Heart left ventricle (tissue), 16 donors: Measurements from ENCODE around the gene OR52A5. TPM values are rescaled to one million over a fixed set of nuclear protein-coding genes. Genes with fewer than 3 reads are reported as not detected.

ENCODE experiments used
- ATAC-seq, 4 donors: fragments of 200-7000 bp; cut with Tn5 transposase; one replicate each; pipeline ENCODE4 v1.9.1; 2020 to 2022; ENCODE audit warnings: moderate library complexity in 4 of 4, mild to moderate bottlenecking in 3 of 4, moderate number of reproducible peaks in 1 of 4
- DNase-seq, 5 donors: peaks; one replicate each; pipeline ENCODE4 v3.0.0-alpha.2; 2020
- H3K27ac ChIP-seq, 12 donors: fragments of 200-600 bp; sonication (generic) in 4 of 12; one replicate each; pipeline versions ENCODE4 v1.5.0 to v1.8.0; 2016 to 2022; ENCODE audit warnings: mild to moderate bottlenecking in 2 of 12
- H3K27me3 ChIP-seq, 9 donors: fragments of 200-600 bp; sonication (generic) in 2 of 9; one replicate each; pipeline versions ENCODE4 v1.5.1 to v1.8.0; 2016 to 2022; ENCODE audit warnings: mild to moderate bottlenecking in 3 of 9
- H3K36me3 ChIP-seq, 9 donors: fragments of 200-600 bp; sonication (generic) in 2 of 9; one replicate each; pipeline versions ENCODE4 v1.5.0 to v1.8.0; 2018 to 2022; ENCODE audit warnings: mild to moderate bottlenecking in 2 of 9
- H3K4me1 ChIP-seq, 12 donors: fragments of 200-600 bp; sonication (generic) in 4 of 12; one replicate each; pipeline versions ENCODE4 v1.5.0 to v1.8.0; 2016 to 2022; ENCODE audit warnings: mild to moderate bottlenecking in 3 of 12
- H3K4me3 ChIP-seq, 12 donors: fragments of 200-600 bp; sonication (generic) in 4 of 12; one replicate each; pipeline versions ENCODE4 v1.5.0 to v1.8.0; 2017 to 2022; ENCODE audit warnings: mild to moderate bottlenecking in 9 of 12, moderate library complexity in 4 of 12
- H3K9me3 ChIP-seq, 12 donors: fragments of 200-600 bp; sonication (generic) in 4 of 12; one replicate each; pipeline versions ENCODE4 v1.5.0 to v1.8.0; 2016 to 2022; ENCODE audit warnings: mild to moderate bottlenecking in 1 of 12
- CTCF ChIP-seq, 12 donors: fragments of 200-600 bp; sonication (generic) in 4 of 12; IDR thresholded peaks; one replicate each; pipeline versions ENCODE4 v1.5.0 to v1.8.0; 2018 to 2022; ENCODE audit warnings: antibody characterized with exemption in 12 of 12, mild to moderate bottlenecking in 5 of 12
- POLR2A ChIP-seq, 2 donors: fragments of 450-650 bp; IDR thresholded peaks; one replicate each; pipeline ENCODE4 v1.6.1; 2017; ENCODE audit warnings: antibody characterized with exemption in 2 of 2, mild to moderate bottlenecking in 2 of 2, moderate library complexity in 2 of 2
- WGBS, 4 donors: extraction: QIAGEN DNeasy Blood & Tissue Kit in 2 of 4; methylation state at CpG; one replicate each; pipeline versions ENCODE4 v1.1.5 to v1.1.7; 2013 to 2018; 5-methylcytosine and 5-hydroxymethylcytosine counted together
- intact Hi-C, 10 donors: fragments of 100-400 bp; cut with DNase I; formaldehyde crosslinking; loops; one replicate each; pipeline versions ENCODE4 v1.11.1 to v1.14.2; 2022
- polyA plus RNA-seq, 2 donors: library from polyadenylated mRNA; stranded (reverse); fragments of 200-250 nt; gene quantifications; one replicate each; pipeline ENCODE4 v1.2.3, GENCODE V29; 2013
- total RNA-seq, 9 donors: library from RNA; depleted of rRNA in 2 of 9; stranded (reverse); fragments of >200 nt in 2 of 9; fragmentation: NEBNext Ultra II Directional in 3 of 9; extraction: Animal tissue kit (Norgen Biotek cat#: 25700) in 3 of 9; gene quantifications; one replicate each; pipeline versions ENCODE4 v1.1.0 to v1.2.4, GENCODE V29; 2016 to 2023
- donor health status: ischemic (EF 13 %, LVEDD 7.1; RV severe dilation, severe dysfunction).
- donor health status: healthy with polysubstance abuse.
- donor health status: DM: no; HTN: yes; CAD: no.
- donor health status: DM: no; HTN: no; CAD: no.
- donor health status: ischemic (EF 25% LVEDD 6.9; RV normal size, moderate dysfunction).
- donor health status: ischemic (EF 25% LVEDD 5.7; RV mildly dilated, moderate dysfunction).
- donor health status: healthy.
- donor health status: DM: yes; HTN: yes; CAD: no.
- donor health status: ischemic (EF 35%, LVEDD 5.7; RV mildly dilated, moderate dysfunction).
- donor health status: nonischemic (EF 11% LVEDD 7.7; RV severe dilation, severe dysfunction).
- donor health status: DM: yes; HTN: yes; CAD: no.
- donor health status: PGD.
- donor health status: ischemic (EF 29% LVEDD 5.4; RV normal size, mild dysfunction).
- donor health status: nonischemic (EF 23%, LVEDD 6.1; RV moderate dilation, normal function).

The OR52A5 gene
- total and polyA plus RNA-seq, 11 donors: not detected

GRCh38 chr11:5129457-5129877 is 8.7 kb downstream of the OR52A5 start:
- intact Hi-C loops: loop anchor here in 5 of 10 donors (5.0 to 10.0 kb wide), 4 partner anchors 253 to 678 kb away; partner anchors contain the start of genes OR51M1 (in 3 of the 5) and OR52N2 (in 2 of the 5)
- WGBS, 4 donors: 31 to 48% (median 39%) methylated on average over 2 of the region's 2 CpGs
- ATAC-seq (no peak), DNase-seq (no peak)
- H3K27ac ChIP-seq: no peak overlapping the region
- no peaks in the 10 kb centered on the region for H3K4me1 ChIP-seq
- no peaks in the 10 kb centered on the region for H3K27me3 ChIP-seq
- TF ChIP-seq CTCF (IDR thresholded peaks at IDR 0.05) (no peak), POLR2A (IDR thresholded peaks at IDR 0.05) (no peak)
- H3K9me3 ChIP-seq: no peaks in the 10 kb centered on the region
- H3K4me3 ChIP-seq: no peak overlapping the region
- H3K36me3 ChIP-seq: no peaks in the 10 kb centered on the region

GRCh38 chr11:5124891-5125620 is 13.1 kb downstream of the OR52A5 start:
- Histone ChIP-seq H3K4me1 (no peaks in the 10 kb centered on the region), H3K4me3 (no peak overlapping the region), H3K27me3 (no peaks in the 10 kb centered on the region), H3K36me3 (no peaks in the 10 kb centered on the region), H3K9me3 (no peaks in the 10 kb centered on the region), H3K27ac (no peak overlapping the region)
- WGBS, 4 donors: 64 to 71% (median 66%) methylated on average over 4 of the region's 4 CpGs
- no peak for DNase-seq
- no peak for ATAC-seq
- TF ChIP-seq CTCF (IDR thresholded peaks at IDR 0.05) (no peak), POLR2A (IDR thresholded peaks at IDR 0.05) (no peak)
- intact Hi-C loops: loop anchor here (1.0 to 10.0 kb wide), 7 partner anchors 256 to 684 kb away; partner anchors contain the start of genes OR52N2 (in 8 of the 10) and OR51M1 (in 7 of the 10)

- ATAC-seq (peak in 2 of 4 donors; percentile 71 to 76), DNase-seq (peak; percentile 27 to 49 (median 41))
- Histone ChIP-seq H3K9me3 (no peaks in the 10 kb centered on the region), H3K4me1 (no peaks in the 10 kb centered on the region), H3K36me3 (no peaks in the 10 kb centered on the region), H3K27me3 (no peaks in the 10 kb centered on the region), H3K4me3 (no peak overlapping the region), H3K27ac (no peak overlapping the region)
- 2 to 7% (median 5%) methylated on average over 4 of the region's 4 CpGs for WGBS, 4 donors
- intact Hi-C loops: loop anchor here in 9 of 10 donors (1.0 to 10.0 kb wide), 7 partner anchors 257 to 685 kb away; partner anchors contain the start of genes OR52N2 (in 7 of the 9) and OR51M1 (in 6 of the 9)
- no peak for TF ChIP-seq POLR2A (IDR thresholded peaks at IDR 0.05)
- peak; percentile 58 to 79 (median 73) for TF ChIP-seq CTCF (IDR thresholded peaks at IDR 0.05)
These were observed 14.2 kb downstream of the OR52A5 start for GRCh38 chr11:5123802-5124521.

GRCh38 chr11:5118893-5119292 is 19.3 kb downstream of the OR52A5 start:
- intact Hi-C loops: no loop called here
- no peak for TF ChIP-seq CTCF (IDR thresholded peaks at IDR 0.05)
- no peak for TF ChIP-seq POLR2A (IDR thresholded peaks at IDR 0.05)
- DNase-seq (no peak), ATAC-seq (no peak)
- no peaks in the 10 kb centered on the region for H3K9me3 ChIP-seq
- H3K27me3 ChIP-seq: peaks cover 0 to 4% (median 0%) of the 10 kb centered on the region in 9 donors
- H3K4me3 ChIP-seq: no peak overlapping the region
- WGBS, 4 donors: 82 to 91% (median 89%) methylated on average over 1 of the region's 1 CpG
- H3K36me3 ChIP-seq: no peaks in the 10 kb centered on the region
- no peak overlapping the region for H3K27ac ChIP-seq
- no peaks in the 10 kb centered on the region for H3K4me1 ChIP-seq
